Activated CD8-positive, alpha-beta memory T cell treated with anti-CD3 and anti-CD28 coated beads, Interleukin-2, amount 50 U/mL, for 4 hours (primary cell): ENCODE data around the gene RRP7A.
"Not testable (repeated sequence)": the region's sequence is repeated elsewhere in the genome, so short reads cannot be mapped to it uniquely, and the experiment has no call there.

Experiments
- DNase-seq: peaks from one replicate; pipeline ENCODE4 v3.0.0-alpha.2; 2020

RRP7A gene

DNA sequence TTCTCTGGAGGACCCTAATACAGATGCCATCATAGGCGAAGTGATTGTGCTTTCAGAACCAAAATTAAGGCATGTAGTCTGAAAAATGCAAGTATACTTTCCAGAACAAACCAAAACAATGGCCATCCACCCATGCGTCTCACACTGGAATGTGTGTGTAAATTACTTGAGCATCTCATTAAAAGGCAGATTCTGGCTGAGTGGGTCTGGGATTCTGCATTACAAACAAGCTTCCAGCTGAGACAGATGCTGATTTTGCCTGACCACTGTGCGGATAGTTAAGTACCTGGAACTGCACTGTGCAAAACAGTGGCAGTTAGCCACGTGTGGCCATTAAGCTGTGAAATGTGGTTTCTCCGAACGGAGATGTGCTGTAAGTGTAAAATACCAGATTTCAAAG is 26.2 kb downstream of the RRP7A start:
- no peak for DNase-seq

DNA sequence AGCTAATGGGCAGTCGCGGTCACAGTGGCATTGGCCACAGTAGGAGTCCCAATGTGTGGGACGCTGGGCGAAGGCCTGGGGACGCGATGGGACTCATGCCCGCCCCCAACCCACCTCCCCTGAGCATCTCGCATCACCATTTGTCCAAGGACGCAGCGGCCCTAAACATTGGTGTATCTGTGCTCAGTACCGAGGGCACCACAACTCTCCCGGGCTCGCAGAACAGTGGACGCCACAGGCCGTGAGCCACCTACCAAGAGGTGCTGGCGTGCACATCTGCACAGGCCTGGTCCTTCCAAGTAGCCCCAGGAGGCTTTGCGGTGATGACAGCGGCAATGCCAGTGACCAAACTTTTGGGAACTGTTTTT is 27.3 kb downstream of the RRP7A start:
- DNase-seq: no peak

GRCh38 chr22:42490243-42490832 is 29.3 kb downstream of the RRP7A start:
- DNase-seq: no peak

- no peak for DNase-seq
Measured at GRCh38 chr22:42489000-42489399, 30.6 kb downstream of the RRP7A start.

GRCh38 chr22:42484506-42484905 is 35.1 kb downstream of the RRP7A start:
- no peak for DNase-seq

GRCh38 chr22:42483610-42484223 is 35.9 kb downstream of the RRP7A start:
- DNase-seq: not testable (repeated sequence)

GRCh38 chr22:42475122-42475521 is 44.5 kb downstream of the RRP7A start:
- DNase-seq: no peak

- no peak for DNase-seq
Measured at GRCh38 chr22:42473484-42474193, 46.0 kb downstream of the RRP7A start.

DNA sequence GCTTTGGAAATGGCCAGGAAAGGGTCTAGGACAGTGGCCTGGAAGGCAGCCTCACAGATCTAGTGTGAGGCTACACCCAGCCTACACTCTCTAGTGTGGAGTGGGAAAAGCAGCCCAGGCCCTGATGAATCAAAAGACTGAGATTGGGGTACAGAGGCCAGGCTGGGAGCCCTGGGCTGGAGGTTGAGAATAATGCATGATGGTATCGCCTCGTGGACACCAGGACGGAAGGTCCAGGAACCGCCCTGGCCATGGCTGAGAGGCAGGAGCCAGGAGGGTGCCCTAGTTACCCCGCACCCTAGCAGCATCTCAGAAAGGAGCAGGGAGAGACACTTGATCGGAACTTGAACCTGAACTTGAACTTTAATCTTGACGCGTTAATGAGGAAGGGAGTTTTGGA is 46.9 kb downstream of the RRP7A start:
- DNase-seq: no peak

DNA sequence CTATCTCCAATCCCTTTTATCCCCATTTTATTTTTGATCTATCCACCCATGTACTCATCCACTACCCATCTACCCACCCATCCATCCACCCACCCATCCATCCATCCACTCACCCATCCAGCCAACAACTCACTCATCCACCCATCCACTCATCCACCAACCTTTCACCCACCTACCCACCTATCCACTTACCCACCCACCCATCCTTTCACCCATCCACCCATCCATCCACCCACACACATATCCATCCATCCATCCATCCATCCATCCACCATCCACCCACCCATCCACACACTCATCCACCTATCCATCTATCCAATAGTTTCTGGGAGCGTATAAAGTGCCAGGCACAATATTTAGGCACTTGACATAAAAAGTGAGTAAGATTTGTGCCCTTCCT is 48.2 kb downstream of the RRP7A start:
- no peak for DNase-seq

GRCh38 chr22:42470366-42471082 is 49.1 kb downstream of the RRP7A start:
- no peak for DNase-seq

GRCh38 chr22:42468841-42469240 is 50.8 kb downstream of the RRP7A start:
- DNase-seq: no peak

DNA sequence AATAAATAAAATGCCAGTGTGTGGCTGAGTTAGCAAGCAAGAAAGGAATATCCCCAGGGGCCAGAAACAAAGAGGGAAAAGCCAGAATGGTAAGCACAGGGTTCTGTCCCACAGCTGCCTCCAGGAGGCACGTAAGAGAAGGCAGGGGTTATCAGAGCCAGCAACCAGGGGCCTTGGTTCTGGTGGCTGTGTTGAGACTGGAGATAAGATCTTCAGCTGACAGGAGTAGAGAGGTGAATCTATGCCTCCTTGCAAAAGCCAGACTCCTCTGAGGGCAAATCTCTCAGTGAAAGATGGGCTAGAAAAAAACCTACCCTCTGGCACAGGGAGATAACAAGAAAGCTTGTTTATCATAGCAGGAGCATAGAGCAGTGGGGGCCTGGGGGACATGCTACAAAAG is 57.6 kb downstream of the RRP7A start:
- no peak for DNase-seq

- DNase-seq: no peak
Measured at GRCh38 chr22:42461511-42461910, 58.1 kb downstream of the RRP7A start.
